Measurements from ENCODE around the gene SCAF4.

DNA sequence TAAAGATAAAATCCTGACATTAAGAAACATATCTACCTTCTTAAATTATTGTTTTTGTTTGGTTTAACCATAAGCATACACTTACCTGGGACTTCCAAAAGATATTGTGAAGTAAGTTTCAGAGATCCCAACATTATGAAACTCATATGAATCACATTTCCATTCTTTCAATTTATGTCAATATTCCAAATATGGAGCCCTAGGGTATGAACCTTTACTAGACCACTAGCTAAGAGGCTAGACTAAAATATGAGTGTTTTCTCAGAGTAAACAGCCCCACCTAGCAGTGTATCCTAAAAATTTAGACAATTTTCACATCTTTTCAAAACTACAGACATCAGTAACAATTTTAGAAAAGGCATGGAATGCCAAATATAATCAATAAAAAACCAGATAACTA is 24.4 kb downstream of the SCAF4 start:
- TF ChIP-seq CTCF (IDR thresholded peaks at IDR 0.05) (no peak), POLR2A (IDR thresholded peaks at IDR 0.05) (no peak)

All from adrenal gland (tissue), 5 donors.